Neutrophil (primary cell): ENCODE measurements around the gene CPN2.

Experiments
- H3K27ac ChIP-seq: fragments of 200-600 bp; sonication (generic); 2 replicates; pipeline ENCODE4 v1.5.1; 2016; ENCODE audit warnings: mild to moderate bottlenecking, moderate library complexity
- H3K27me3 ChIP-seq: fragments of 200-600 bp; sonication (generic); 2 replicates; pipeline ENCODE4 v1.6.0; 2016; ENCODE audit warnings: mild to moderate bottlenecking
- H3K36me3 ChIP-seq: fragments of 200-600 bp; sonication (generic); 2 replicates; pipeline ENCODE4 v1.5.1; 2017
- H3K4me1 ChIP-seq, 2 experiments: fragments of 200-600 bp in 1 of 2; sonication (generic) in 1 of 2; 1 replicate in 1 of 2; 2 replicates in 1 of 2; pipeline versions ENCODE4 v1.5.1 to v1.6.1; 2013 to 2016; ENCODE audit warnings: low read depth in 1 of 2, low read length in 1 of 2, mild to moderate bottlenecking in 1 of 2, moderate library complexity in 1 of 2; ENCODE audit not compliant: control insufficient read depth in 1 of 2, insufficient read depth in 1 of 2
- H3K4me3 ChIP-seq, 2 experiments: fragments of 200-600 bp in 1 of 2; sonication (generic) in 1 of 2; 1 replicate in 1 of 2; 2 replicates in 1 of 2; pipeline ENCODE4 v1.5.1; 2013 to 2016; ENCODE audit warnings: low read depth in 1 of 2, low read length in 1 of 2, mild to moderate bottlenecking in 1 of 2, moderate library complexity in 1 of 2
- H3K9me3 ChIP-seq: fragments of 200-600 bp; sonication (generic); 2 replicates; pipeline ENCODE4 v1.5.1; 2016
- CTCF ChIP-seq: fragments of 200-600 bp; sonication (generic); IDR thresholded peaks from 2 replicates; pipeline ENCODE4 v1.5.1; 2016; ENCODE audit warnings: antibody characterized with exemption

The CPN2 gene

GRCh38 chr3:194380326-194380725 lies 29.2 kb upstream of the CPN2 start:
- no peak for TF ChIP-seq CTCF
- no peaks in the 10 kb centered on the region for H3K4me1 ChIP-seq
- peaks cover 55% of the 10 kb centered on the region for H3K27me3 ChIP-seq
- H3K36me3 ChIP-seq: no peaks in the 10 kb centered on the region
- no peak overlapping the region for H3K27ac ChIP-seq
- H3K4me3 ChIP-seq: no peak overlapping the region
- no peaks in the 10 kb centered on the region for H3K9me3 ChIP-seq

GRCh38 chr3:194379651-194380050 lies 28.5 kb upstream of the CPN2 start:
- no peak overlapping the region for H3K4me3 ChIP-seq
- H3K4me1 ChIP-seq: no peaks in the 10 kb centered on the region
- H3K27ac ChIP-seq: no peak overlapping the region
- no peaks in the 10 kb centered on the region for H3K9me3 ChIP-seq
- H3K36me3 ChIP-seq: no peaks in the 10 kb centered on the region
- TF ChIP-seq CTCF: no peak
- H3K27me3 ChIP-seq: peaks cover 50% of the 10 kb centered on the region

- no peak for TF ChIP-seq CTCF
- Histone ChIP-seq H3K36me3 (no peaks in the 10 kb centered on the region), H3K27ac (no peak overlapping the region), H3K4me1 (no peaks in the 10 kb centered on the region), H3K9me3 (no peaks in the 10 kb centered on the region), H3K27me3 (peaks cover 48% of the 10 kb centered on the region), H3K4me3 (no peak overlapping the region)
Measured at GRCh38 chr3:194379231-194379630, 28.1 kb upstream of the CPN2 start.

- Histone ChIP-seq H3K4me3 (no peak overlapping the region), H3K27ac (no peak overlapping the region), H3K9me3 (no peaks in the 10 kb centered on the region), H3K27me3 (peaks cover 42% of the 10 kb centered on the region), H3K4me1 (no peaks in the 10 kb centered on the region), H3K36me3 (no peaks in the 10 kb centered on the region)
- no peak for TF ChIP-seq CTCF
Measured at GRCh38 chr3:194377708-194378107, 26.6 kb upstream of the CPN2 start.

GRCh38 chr3:194376241-194376560 lies 25.1 kb upstream of the CPN2 start:
- Histone ChIP-seq H3K36me3 (no peaks in the 10 kb centered on the region), H3K27ac (no peak overlapping the region), H3K27me3 (peaks cover 42% of the 10 kb centered on the region), H3K4me1 (no peaks in the 10 kb centered on the region), H3K4me3 (no peak overlapping the region), H3K9me3 (no peaks in the 10 kb centered on the region)
- no peak for TF ChIP-seq CTCF

GRCh38 chr3:194375473-194376240 lies 24.5 kb upstream of the CPN2 start:
- H3K4me3 ChIP-seq: no peak overlapping the region
- H3K27me3 ChIP-seq: peaks cover 42% of the 10 kb centered on the region
- no peak for TF ChIP-seq CTCF
- no peak overlapping the region for H3K27ac ChIP-seq
- no peaks in the 10 kb centered on the region for H3K9me3 ChIP-seq
- H3K36me3 ChIP-seq: no peaks in the 10 kb centered on the region
- no peaks in the 10 kb centered on the region for H3K4me1 ChIP-seq
